CMK (cell line): ENCODE data around the gene PRSS57.
A peak's percentile ranks its signal among the peaks of the same experiment; 100 is the strongest.
"Not testable (repeated sequence)": the region's sequence is repeated elsewhere in the genome, so short reads cannot be mapped to it uniquely, and the experiment has no call there.

Experiments used
- DNase-seq: peaks from one replicate; pipeline ENCODE4 v3.0.0-alpha.2; 2010; ENCODE audit warnings: low read depth

The PRSS57 gene

GRCh38 chr19:695352-695949 lies at the start of gene PRSS57:
Gene PRSS57, minus strand, starts transcription at chr19:695452. Its CDS starts 22 bp downstream, at chr19:695430.
- peak; percentile 71 for DNase-seq

GRCh38 chr19:743168-743687 lies 48.0 kb upstream of the PRSS57 start:
- DNase-seq, result no peak

- no peak for DNase-seq
Observed at GRCh38 chr19:742540-743075, 47.4 kb upstream of the PRSS57 start.

- no peak for DNase-seq
Observed at GRCh38 chr19:741506-742131, 46.4 kb upstream of the PRSS57 start.

GRCh38 chr19:740816-741505 lies 45.7 kb upstream of the PRSS57 start:
- DNase-seq, result not testable (repeated sequence)

- DNase-seq, result no peak
Observed at GRCh38 chr19:739998-740715, 44.9 kb upstream of the PRSS57 start.

GRCh38 chr19:738509-739128 lies 43.4 kb upstream of the PRSS57 start:
- no peak for DNase-seq

- DNase-seq, result peak; percentile 39
Observed at GRCh38 chr19:737591-738093, 42.4 kb upstream of the PRSS57 start.

- DNase-seq, result no peak
Observed at GRCh38 chr19:736125-736524, 40.9 kb upstream of the PRSS57 start.

- DNase-seq, result no peak
Observed at GRCh38 chr19:734716-735115, 39.5 kb upstream of the PRSS57 start.

- no peak for DNase-seq
Observed at GRCh38 chr19:732148-733069, 37.2 kb upstream of the PRSS57 start.

GRCh38 chr19:731000-731399 lies 35.7 kb upstream of the PRSS57 start:
- DNase-seq, result no peak

GRCh38 chr19:729965-730668 lies 34.9 kb upstream of the PRSS57 start:
- no peak for DNase-seq

- DNase-seq, result not testable (repeated sequence)
Observed at GRCh38 chr19:729564-729963, 34.3 kb upstream of the PRSS57 start.

- no peak for DNase-seq
Observed at GRCh38 chr19:728011-728410, 32.8 kb upstream of the PRSS57 start.

GRCh38 chr19:726993-727956 lies 32.0 kb upstream of the PRSS57 start:
- DNase-seq, result no peak

GRCh38 chr19:725461-726089 lies 30.3 kb upstream of the PRSS57 start:
- no peak for DNase-seq

- no peak for DNase-seq
Observed at GRCh38 chr19:723714-724113, 28.5 kb upstream of the PRSS57 start.
